Small intestine (tissue), 7 donors: Measurements from ENCODE around the gene EPS15. TPM values are rescaled to one million over a fixed set of nuclear protein-coding genes. Genes with fewer than 3 reads are reported as not detected.
"Not testable (repeated sequence)": the region's sequence is repeated elsewhere in the genome, so short reads cannot be mapped to it uniquely, and the experiment has no call there.

Experiments
- DNase-seq, 2 donors: peaks; one replicate each; pipeline versions ENCODE4 v3.0.0 to v3.0.0-alpha.2; 2013
- FAIRE-seq: peaks from 2 replicates; lab custom pipeline; 2012; peaks lifted over from hg19 to GRCh38; lab: Jason Lieb, UNC
- H3K27ac ChIP-seq, 3 donors: one replicate each; pipeline ENCODE4 v1.5.1; 2013; ENCODE audit warnings: low read length in 2 of 3, mild to moderate bottlenecking in 2 of 3, control low read depth in 1 of 3, inconsistent platforms in 1 of 3, low read depth in 1 of 3, moderate library complexity in 1 of 3
- H3K27me3 ChIP-seq, 3 donors: one replicate each; pipeline ENCODE4 v1.6.1; 2013; ENCODE audit warnings: low read length in 3 of 3, inconsistent platforms in 1 of 3; ENCODE audit not compliant: control insufficient read depth in 3 of 3, insufficient read depth in 3 of 3
- H3K36me3 ChIP-seq, 3 donors: one replicate each; pipeline ENCODE4 v1.6.1; 2013; ENCODE audit warnings: low read length in 3 of 3, inconsistent platforms in 1 of 3, low read depth in 1 of 3, mild to moderate bottlenecking in 1 of 3, moderate library complexity in 1 of 3; ENCODE audit not compliant: control insufficient read depth in 3 of 3, insufficient read depth in 2 of 3
- H3K4me1 ChIP-seq, 3 donors: one replicate each; pipeline ENCODE4 v1.6.1; 2013; ENCODE audit warnings: low read length in 2 of 3, inconsistent platforms in 1 of 3, low read depth in 1 of 3, mild to moderate bottlenecking in 1 of 3, moderate library complexity in 1 of 3; ENCODE audit not compliant: control insufficient read depth in 3 of 3, insufficient read depth in 2 of 3
- H3K4me3 ChIP-seq, 3 donors: one replicate each; pipeline ENCODE4 v1.5.1; 2013; ENCODE audit warnings: low read length in 3 of 3, control low read depth in 1 of 3, inconsistent platforms in 1 of 3, low read depth in 1 of 3, mild to moderate bottlenecking in 1 of 3, moderate library complexity in 1 of 3
- H3K9me3 ChIP-seq, 2 donors: one replicate each; pipeline ENCODE4 v1.6.1; 2013; ENCODE audit warnings: low read depth in 1 of 2, low read length in 1 of 2; ENCODE audit not compliant: control insufficient read depth in 2 of 2, insufficient read depth in 1 of 2
- WGBS, 3 donors: extraction: QIAGEN DNeasy Blood & Tissue Kit; methylation state at CpG; one replicate each; pipeline ENCODE4 v1.1.7; 2013; 5-methylcytosine and 5-hydroxymethylcytosine counted together
- polyA plus RNA-seq, 4 donors: library from polyadenylated mRNA; stranded (reverse) in 3 of 4; unstranded in 1 of 4; fragments of 200-250 nt in 3 of 4; fragments of 120-200 nt in 1 of 4; gene quantifications; one replicate each; pipeline versions ENCODE4 v1.2.1 to v1.2.3, GENCODE V29; 2013
- donor health status: healthy with polysubstance abuse.
- donor health status: control.
- donor health status: control.
- donor health status: Bipolar disorder and iron deficiency.
- donor health status: healthy.

The EPS15 gene
- polyA plus RNA-seq, 4 donors, result 14.1 to 29.4 (median 15.2) TPM

- Histone ChIP-seq H3K9me3 (no peaks in the 10 kb centered on the region), H3K4me1 (no peaks in the 10 kb centered on the region), H3K27me3 (no peaks in the 10 kb centered on the region), H3K27ac (no peak overlapping the region), H3K36me3 (peaks cover 3 to 5% (median 3%) of the 10 kb centered on the region in 3 donors), H3K4me3 (no peak overlapping the region)
- WGBS, 3 donors, result 72 to 98% (median 91%) methylated on average over 2 of the region's 2 CpGs
- FAIRE-seq, result no peak
- DNase-seq, result no peak
Measured at GRCh38 chr1:51420867-51421627, 98.0 kb downstream of the EPS15 start.

GRCh38 chr1:51418384-51418959, 100.6 kb downstream of the EPS15 start:
- no peak for DNase-seq

GRCh38 chr1:51417496-51418383, 101.3 kb downstream of the EPS15 start:
- DNase-seq, result no peak
- no peak overlapping the region for H3K4me3 ChIP-seq
- no peaks in the 10 kb centered on the region for H3K9me3 ChIP-seq
- H3K36me3 ChIP-seq, result peaks cover 0 to 5% (median 2%) of the 10 kb centered on the region in 3 donors
- FAIRE-seq, result no peak
- no peaks in the 10 kb centered on the region for H3K27me3 ChIP-seq
- H3K4me1 ChIP-seq, result no peaks in the 10 kb centered on the region
- 89 to 98% (median 94%) methylated on average over 5 of the region's 5 CpGs for WGBS, 3 donors
- H3K27ac ChIP-seq, result no peak overlapping the region

More at GRCh38 chr1:51418384-51418959, 100.6 kb downstream of the EPS15 start:
- Histone ChIP-seq H3K27ac (no peak overlapping the region), H3K4me3 (no peak overlapping the region), H3K4me1 (no peaks in the 10 kb centered on the region), H3K27me3 (no peaks in the 10 kb centered on the region), H3K9me3 (no peaks in the 10 kb centered on the region), H3K36me3 (peaks cover 2 to 5% (median 3%) of the 10 kb centered on the region in 3 donors)
- 95 to 98% (median 95%) methylated on average over 2 of the region's 2 CpGs for WGBS, 3 donors
- no peak for FAIRE-seq

DNA sequence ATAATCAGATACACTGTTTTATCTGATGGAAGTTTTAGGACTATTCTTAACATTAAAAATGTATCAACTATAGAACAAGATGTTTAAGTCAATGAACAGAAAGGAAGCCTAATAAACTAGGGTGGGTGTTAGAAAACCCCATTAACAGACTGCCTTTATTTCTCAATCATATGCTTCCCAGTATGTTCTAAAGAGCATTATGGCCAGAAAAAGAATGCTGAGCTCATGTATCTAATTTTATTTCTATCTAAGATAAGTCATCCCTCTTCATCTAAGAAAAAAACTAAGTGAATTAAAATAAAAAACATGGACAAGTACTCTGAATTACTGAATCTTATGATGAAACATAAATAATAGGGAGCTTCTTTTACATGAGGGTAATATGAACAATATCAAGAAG, 102.2 kb downstream of the EPS15 start:
- no peak overlapping the region for H3K27ac ChIP-seq
- DNase-seq (no peak), FAIRE-seq (no peak)
- H3K36me3 ChIP-seq, result peaks cover 0 to 5% (median 2%) of the 10 kb centered on the region in 3 donors
- no peaks in the 10 kb centered on the region for H3K4me1 ChIP-seq
- H3K27me3 ChIP-seq, result no peaks in the 10 kb centered on the region
- H3K9me3 ChIP-seq, result no peaks in the 10 kb centered on the region
- H3K4me3 ChIP-seq, result no peak overlapping the region

DNA sequence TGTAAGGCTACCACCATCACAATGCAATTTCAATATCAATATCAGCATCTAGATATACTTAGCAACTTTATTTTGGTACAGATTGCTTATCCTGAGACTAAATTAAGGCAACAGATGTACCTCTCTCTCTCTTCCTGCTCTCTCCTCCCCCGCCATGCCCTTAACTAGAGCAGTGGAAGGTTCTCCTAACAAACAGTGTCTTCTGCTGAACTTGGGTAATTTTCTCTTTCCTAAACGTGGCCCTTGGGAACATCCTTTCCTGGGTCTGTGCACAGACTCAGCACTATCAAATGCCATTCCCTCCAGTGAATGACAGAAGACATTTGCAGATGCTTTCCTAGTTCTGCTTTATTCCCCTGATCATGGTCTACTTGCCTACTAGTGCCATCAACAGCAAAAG, 103.1 kb downstream of the EPS15 start:
- Histone ChIP-seq H3K36me3 (peaks cover 0 to 5% (median 2%) of the 10 kb centered on the region in 3 donors), H3K27ac (no peak overlapping the region), H3K9me3 (no peaks in the 10 kb centered on the region), H3K4me3 (no peak overlapping the region), H3K27me3 (no peaks in the 10 kb centered on the region), H3K4me1 (no peaks in the 10 kb centered on the region)
- no peak for DNase-seq
- WGBS, 3 donors, result 75 to 88% (median 88%) methylated on average over 2 of the region's 2 CpGs
- FAIRE-seq, result no peak

DNA sequence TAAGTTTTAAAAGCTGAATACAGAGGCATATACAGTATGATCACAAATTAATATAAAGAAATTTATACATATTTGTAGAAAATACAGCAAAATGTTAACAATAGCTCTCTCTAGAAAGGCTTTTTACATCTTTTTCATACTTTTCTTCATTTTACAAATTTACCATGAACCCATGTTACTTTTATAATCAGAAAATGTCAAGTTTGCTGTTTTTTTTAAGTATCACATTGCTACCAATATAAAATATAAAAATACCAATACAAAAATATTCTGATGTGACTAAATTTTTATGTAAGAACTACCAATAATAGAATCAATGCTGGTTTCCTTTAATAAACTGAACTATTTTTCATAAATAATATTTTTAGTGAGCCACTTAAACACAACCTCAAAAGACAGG, 104.3 kb downstream of the EPS15 start:
- H3K4me1 ChIP-seq, result no peaks in the 10 kb centered on the region
- H3K27me3 ChIP-seq, result no peaks in the 10 kb centered on the region
- FAIRE-seq, result peak; percentile 55
- H3K36me3 ChIP-seq, result peaks cover 0 to 5% (median 2%) of the 10 kb centered on the region in 3 donors
- no peak for DNase-seq
- no peaks in the 10 kb centered on the region for H3K9me3 ChIP-seq
- H3K4me3 ChIP-seq, result no peak overlapping the region
- H3K27ac ChIP-seq, result no peak overlapping the region

DNA sequence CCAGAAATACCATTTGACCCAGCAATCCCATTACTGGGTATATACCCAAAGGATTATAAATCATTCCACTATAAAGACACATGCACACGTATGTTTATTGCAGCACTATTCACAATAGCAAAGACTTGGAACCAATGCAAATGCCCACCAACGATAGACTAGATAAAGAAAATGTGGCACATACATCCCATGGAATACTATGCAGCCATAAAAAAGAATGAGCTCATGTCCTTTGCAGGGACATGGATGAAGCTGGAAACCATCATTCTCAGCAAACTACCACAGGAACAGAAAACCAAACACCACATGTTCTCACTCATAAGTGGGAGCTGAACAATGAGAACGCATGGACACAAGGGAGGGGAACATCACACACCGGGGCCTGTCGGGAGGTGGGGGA, 107.2 kb downstream of the EPS15 start:
- H3K4me3 ChIP-seq, H3K9me3 ChIP-seq, FAIRE-seq, DNase-seq, H3K27ac ChIP-seq, H3K27me3 ChIP-seq, H3K4me1 ChIP-seq: not testable (repeated sequence)
- WGBS, 3 donors, result 91 to 95% (median 91%) methylated on average over 5 of the region's 5 CpGs
- peaks cover 11 to 23% (median 13%) of the 10 kb centered on the region in 3 donors for H3K36me3 ChIP-seq
